HG03378 (cell line): ENCODE measurements around the gene C1orf116.

ENCODE experiments used
- ATAC-seq: cut with Tn5 transposase; IDR thresholded peaks from one replicate; pipeline ENCODE4 v1.9.1; 2021; ENCODE audit warnings: mild to moderate bottlenecking, moderate library complexity; ENCODE audit not compliant: unreplicated experiment

The C1orf116 gene

GRCh38 chr1:207032528-207033017, at the start of gene C1orf116:
C1orf116 (minus strand) TSS chr1:207032756; CDS start chr1:207027598, 5,158 bp downstream.
- no peak for ATAC-seq

GRCh38 chr1:207081806-207082205, 49.2 kb upstream of the C1orf116 start:
- ATAC-seq: no peak

- no peak for ATAC-seq
These were observed 48.5 kb upstream of the C1orf116 start for GRCh38 chr1:207081088-207081487.

- ATAC-seq: no peak
These were observed 47.2 kb upstream of the C1orf116 start for GRCh38 chr1:207079706-207080241.

- ATAC-seq: no peak
These were observed 46.1 kb upstream of the C1orf116 start for GRCh38 chr1:207078578-207079132.

GRCh38 chr1:207077470-207078377, 45.2 kb upstream of the C1orf116 start:
- ATAC-seq: no peak

- ATAC-seq: no peak
These were observed 44.5 kb upstream of the C1orf116 start for GRCh38 chr1:207077012-207077411.

GRCh38 chr1:207076181-207076955, 43.8 kb upstream of the C1orf116 start:
- ATAC-seq: no peak

- ATAC-seq: no peak
These were observed 41.6 kb upstream of the C1orf116 start for GRCh38 chr1:207073906-207074820.

- ATAC-seq: no peak
These were observed 39.7 kb upstream of the C1orf116 start for GRCh38 chr1:207072233-207072632.

- no peak for ATAC-seq
These were observed 38.9 kb upstream of the C1orf116 start for GRCh38 chr1:207071426-207071825.

GRCh38 chr1:207070811-207071210, 38.3 kb upstream of the C1orf116 start:
- no peak for ATAC-seq

GRCh38 chr1:207069858-207070506, 37.4 kb upstream of the C1orf116 start:
- ATAC-seq: no peak

- no peak for ATAC-seq
These were observed 36.5 kb upstream of the C1orf116 start for GRCh38 chr1:207069061-207069460.

GRCh38 chr1:207067665-207068064, 35.1 kb upstream of the C1orf116 start:
- ATAC-seq: no peak

- no peak for ATAC-seq
These were observed 34.6 kb upstream of the C1orf116 start for GRCh38 chr1:207067185-207067584.

GRCh38 chr1:207064561-207064960, 32.0 kb upstream of the C1orf116 start:
- ATAC-seq: no peak

GRCh38 chr1:207063014-207063413, 30.5 kb upstream of the C1orf116 start:
- no peak for ATAC-seq

GRCh38 chr1:207062058-207062457, 29.5 kb upstream of the C1orf116 start:
- no peak for ATAC-seq

GRCh38 chr1:207060596-207060995, 28.0 kb upstream of the C1orf116 start:
- no peak for ATAC-seq
